ENCODE data around the gene C11orf71. TPM values are rescaled to one million over a fixed set of nuclear protein-coding genes. Genes with fewer than 3 reads are reported as not detected.
A peak's percentile ranks its signal among the peaks of the same experiment; 100 is the strongest.

Gene C11orf71, protein sequence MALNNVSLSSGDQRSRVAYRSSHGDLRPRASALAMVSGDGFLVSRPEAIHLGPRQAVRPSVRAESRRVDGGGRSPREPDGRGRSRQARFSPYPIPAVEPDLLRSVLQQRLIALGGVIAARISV
- 1 to 10 TPM; 7.3 to 7.6 TPM for total RNA-seq

DNA sequence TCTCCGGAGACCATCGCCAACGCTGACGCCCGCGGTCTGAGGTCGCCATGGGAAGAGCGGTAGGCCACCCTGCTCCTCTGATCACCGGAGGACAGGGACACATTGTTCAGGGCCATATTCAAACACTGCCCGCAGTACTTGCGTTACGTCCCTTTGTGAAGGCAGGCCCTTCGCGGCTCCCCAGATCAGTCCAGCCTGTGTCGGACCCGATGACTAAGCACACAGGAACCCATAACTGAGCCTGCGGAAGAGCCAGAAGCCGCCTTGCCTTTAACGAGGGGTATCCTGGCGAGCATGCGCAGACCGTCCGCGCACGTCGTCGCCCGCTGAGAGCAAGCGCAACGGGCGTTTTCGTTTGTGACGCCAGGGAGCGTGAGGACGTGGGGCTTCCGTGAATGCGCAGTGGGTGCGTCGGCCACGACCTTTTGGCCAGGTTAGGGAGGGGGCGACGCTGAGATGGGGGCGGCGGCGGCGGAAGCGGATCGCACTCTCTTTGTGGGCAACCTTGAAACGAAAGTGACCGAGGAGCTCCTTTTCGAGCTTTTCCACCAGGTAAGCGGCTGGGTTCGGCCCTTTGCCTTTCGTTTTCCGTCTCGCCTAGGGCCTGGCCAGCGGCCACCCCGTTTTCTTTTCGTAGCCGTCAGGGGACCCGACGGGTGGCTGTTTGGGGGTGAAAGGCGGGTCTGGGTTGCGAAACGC, at the start of gene C11orf71, which contains the start of gene RBM7:
Gene C11orf71, minus strand, starts transcription at position 296 of the 699 bp plus-strand sequence. Its CDS starts 180 bp downstream, at position 116.
Gene RBM7, plus strand, starts transcription at position 451 of the 699 bp plus-strand sequence. Its CDS starts 6 bp downstream, at position 457.
- DNase-seq = peak; percentile 98
- POLR2A ChIA-PET = interaction anchor here (0.6 to 2.0 kb wide), 6 partner anchors 10 to 217 kb away, joined by 3 to 31 read pairs (median 4); partner anchors contain the start of gene REXO2
- Mint-ChIP-seq H3K36me3 (ENCODE audit: low read depth) (peaks cover 48% of the 10 kb centered on the region), H3K4me3 (peak within 1 kb of the TSS; percentile 95), H3K27me3 (no peaks in the 10 kb centered on the region), H3K9me3 (no peaks in the 10 kb centered on the region), H3K4me1 (peaks cover 41% of the 10 kb centered on the region), H3K27ac (peak within 1 kb of the TSS; percentile 97)
- CTCF ChIA-PET = interaction anchor here (1.0 kb wide), 2 partner anchors 28 to 39 kb away, joined by 3 read pairs; partner anchors contain the start of gene REXO2

DNA sequence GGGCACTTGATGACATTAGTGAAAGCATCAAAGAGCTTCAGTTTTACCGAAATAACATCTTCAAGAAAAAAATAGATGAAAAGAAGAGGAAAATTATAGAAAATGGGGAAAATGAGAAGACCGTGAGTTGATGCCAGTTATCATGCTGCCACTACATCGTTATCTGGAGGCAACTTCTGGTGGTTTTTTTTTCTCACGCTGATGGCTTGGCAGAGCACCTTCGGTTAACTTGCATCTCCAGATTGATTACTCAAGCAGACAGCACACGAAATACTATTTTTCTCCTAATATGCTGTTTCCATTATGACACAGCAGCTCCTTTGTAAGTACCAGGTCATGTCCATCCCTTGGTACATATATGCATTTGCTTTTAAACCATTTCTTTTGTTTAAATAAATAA, 49.5 kb upstream of the C11orf71 start:
- H3K4me3 Mint-ChIP-seq = no peak overlapping the region
- H3K9me3 Mint-ChIP-seq = no peaks in the 10 kb centered on the region
- POLR2A ChIA-PET = interaction anchor here (2.2 kb wide), 1 partner anchor 9 kb away, joined by 4 read pairs; no protein-coding TSS in a partner anchor
- DNase-seq = no peak
- CTCF ChIA-PET = no interaction called here
- peaks cover 56% of the 10 kb centered on the region for H3K36me3 Mint-ChIP-seq (ENCODE audit: low read depth)
- no peak overlapping the region for H3K27ac Mint-ChIP-seq
- no peaks in the 10 kb centered on the region for H3K4me1 Mint-ChIP-seq
- no peaks in the 10 kb centered on the region for H3K27me3 Mint-ChIP-seq

DNA sequence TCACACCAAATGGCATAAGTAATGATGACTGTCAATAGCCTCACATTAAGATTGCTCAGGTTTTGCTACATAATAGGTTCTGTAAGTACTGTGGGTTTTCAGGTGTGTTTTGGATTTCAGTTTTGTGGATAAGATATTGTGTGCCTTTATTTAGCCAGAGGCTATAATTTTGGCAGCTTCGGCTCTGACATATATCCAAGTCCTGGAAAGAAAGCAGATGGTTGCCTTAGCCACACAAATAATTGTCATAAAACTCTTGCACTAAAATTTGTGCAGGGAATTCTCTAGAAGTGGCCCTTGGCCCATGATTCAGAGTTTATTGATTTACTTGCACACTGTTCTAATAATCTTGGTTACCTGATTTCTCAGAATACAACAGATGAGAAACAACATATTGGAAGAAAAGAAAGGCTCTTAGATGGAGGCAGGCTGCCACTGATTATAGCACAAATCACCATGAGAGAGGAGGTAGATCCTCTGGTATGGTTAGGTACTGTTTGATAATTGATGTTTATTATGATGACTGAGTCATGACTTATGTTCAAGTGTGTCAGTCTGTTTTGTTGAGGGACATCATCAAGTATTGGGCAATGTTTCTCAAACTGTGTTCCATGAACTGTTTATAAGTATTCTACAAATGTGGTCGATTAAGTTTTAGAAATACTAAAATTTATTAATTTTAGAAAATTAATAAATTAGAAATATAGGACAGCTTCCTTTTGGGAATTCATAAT, 48.6 kb upstream of the C11orf71 start:
- no peak overlapping the region for H3K27ac Mint-ChIP-seq
- H3K4me3 Mint-ChIP-seq = no peak overlapping the region
- POLR2A ChIA-PET = interaction anchor here (2.2 kb wide), 1 partner anchor 8 kb away, joined by 4 read pairs; no protein-coding TSS in a partner anchor
- no peaks in the 10 kb centered on the region for H3K27me3 Mint-ChIP-seq
- DNase-seq = no peak
- H3K36me3 Mint-ChIP-seq (ENCODE audit: low read depth) = peaks cover 66% of the 10 kb centered on the region
- CTCF ChIA-PET = no interaction called here
- no peaks in the 10 kb centered on the region for H3K4me1 Mint-ChIP-seq
- no peaks in the 10 kb centered on the region for H3K9me3 Mint-ChIP-seq

DNA sequence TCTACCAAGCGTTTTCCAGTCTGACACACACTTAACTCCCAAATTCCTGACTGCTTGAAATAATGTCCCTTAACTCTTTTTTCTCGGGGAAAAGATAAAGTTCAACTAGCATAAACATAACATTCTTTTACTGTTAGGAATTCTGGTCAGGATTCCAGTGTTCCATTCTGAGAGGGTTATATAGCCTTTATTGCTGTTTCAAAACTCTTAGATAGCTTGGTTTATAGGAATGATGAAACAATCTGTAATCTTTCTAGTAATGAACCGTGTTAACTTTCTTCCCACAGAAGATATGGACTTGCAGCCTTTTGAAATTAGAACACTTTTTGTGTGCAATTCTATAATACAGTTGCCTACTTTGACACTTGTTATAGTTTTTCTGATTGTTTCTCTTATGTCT, 47.6 kb upstream of the C11orf71 start:
- H3K36me3 Mint-ChIP-seq (ENCODE audit: low read depth) = peaks cover 65% of the 10 kb centered on the region

DNA sequence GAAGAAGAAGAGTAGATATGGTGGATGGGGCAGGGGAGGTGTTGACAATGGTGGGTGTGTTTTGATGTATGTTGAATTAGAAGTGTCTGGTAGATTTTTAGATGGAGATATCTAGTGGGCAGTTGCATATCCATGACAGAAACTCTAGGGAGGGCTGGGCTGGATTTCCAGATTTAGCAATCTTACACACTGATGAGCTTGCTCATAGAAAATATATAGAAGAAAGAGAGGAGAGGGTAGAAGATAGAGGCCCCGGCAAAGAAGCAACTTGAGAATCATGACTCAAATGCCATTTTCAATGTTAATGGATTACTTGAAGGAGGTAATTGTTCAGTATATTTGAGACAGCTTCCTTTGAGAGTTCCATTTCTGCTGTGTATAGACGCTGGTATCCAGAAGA, 47.1 kb upstream of the C11orf71 start:
- no peak overlapping the region for H3K27ac Mint-ChIP-seq
- no peak for DNase-seq
- peaks cover 64% of the 10 kb centered on the region for H3K36me3 Mint-ChIP-seq (ENCODE audit: low read depth)
- no peaks in the 10 kb centered on the region for H3K9me3 Mint-ChIP-seq
- POLR2A ChIA-PET = no interaction called here
- no peak overlapping the region for H3K4me3 Mint-ChIP-seq
- no peaks in the 10 kb centered on the region for H3K4me1 Mint-ChIP-seq
- H3K27me3 Mint-ChIP-seq = no peaks in the 10 kb centered on the region
- CTCF ChIA-PET = no interaction called here

More for the DNA sequence above, 47.6 kb upstream of the C11orf71 start:
- Mint-ChIP-seq H3K4me1 (no peaks in the 10 kb centered on the region), H3K27me3 (no peaks in the 10 kb centered on the region), H3K27ac (no peak overlapping the region), H3K4me3 (no peak overlapping the region), H3K9me3 (no peaks in the 10 kb centered on the region)
- ChIA-PET CTCF (no interaction called here), POLR2A (no interaction called here)
- no peak for DNase-seq

DNA sequence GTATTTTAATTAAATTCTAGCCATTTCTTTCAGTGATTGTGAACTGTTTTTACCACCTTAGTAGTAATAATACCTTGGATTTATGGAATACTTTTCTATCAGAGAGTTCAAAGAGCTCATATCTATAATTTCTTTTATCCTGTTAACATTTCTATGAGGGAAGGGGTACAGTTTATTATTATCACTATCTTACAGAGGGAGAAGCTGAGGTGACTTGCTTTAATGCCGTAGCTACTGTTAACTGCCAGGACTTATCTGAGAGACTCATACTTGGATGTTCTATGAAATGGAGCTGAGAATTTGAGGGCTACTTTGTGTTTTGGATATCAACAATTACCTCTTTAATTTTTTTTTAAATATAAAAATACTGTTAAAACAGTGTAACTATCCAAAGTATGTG, 42.2 kb upstream of the C11orf71 start:
- no peak overlapping the region for H3K27ac Mint-ChIP-seq
- H3K4me3 Mint-ChIP-seq = no peak overlapping the region
- POLR2A ChIA-PET = interaction anchor here (1.6 kb wide), 1 partner anchor 42 kb away, joined by 3 read pairs; the partner anchor contains the start of genes C11orf71 and RBM7

DNA sequence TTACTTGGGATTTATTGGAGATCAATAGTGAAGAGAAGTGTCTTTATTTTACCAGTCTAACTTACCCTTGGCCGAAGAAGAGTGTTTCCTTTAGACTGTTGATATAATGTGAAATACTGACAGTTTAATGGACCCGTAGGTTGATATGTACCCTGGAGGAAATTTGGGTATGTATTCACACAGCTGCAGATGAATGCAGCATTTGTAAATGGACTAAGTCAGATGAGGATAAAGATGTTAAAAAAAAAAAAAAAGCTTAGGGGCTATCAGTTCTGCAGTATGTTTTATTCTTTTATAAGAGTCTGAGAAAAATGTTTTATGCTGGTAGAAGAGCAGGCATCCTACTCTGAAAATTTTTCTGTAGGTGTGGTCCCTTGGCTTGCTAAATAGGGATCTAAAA, 41.6 kb upstream of the C11orf71 start:
- no peak overlapping the region for H3K27ac Mint-ChIP-seq
- DNase-seq = no peak
- H3K9me3 Mint-ChIP-seq = no peaks in the 10 kb centered on the region
- H3K4me1 Mint-ChIP-seq = peaks cover 34% of the 10 kb centered on the region
- ChIA-PET CTCF (interaction anchor here (1.1 kb wide), 1 partner anchor 102 kb away, joined by 3 read pairs; no protein-coding TSS in a partner anchor), POLR2A (no interaction called here)
- no peaks in the 10 kb centered on the region for H3K27me3 Mint-ChIP-seq
- H3K4me3 Mint-ChIP-seq = no peak overlapping the region
- peaks cover 54% of the 10 kb centered on the region for H3K36me3 Mint-ChIP-seq (ENCODE audit: low read depth)

More for the DNA sequence above, 42.2 kb upstream of the C11orf71 start:
- Mint-ChIP-seq H3K9me3 (no peaks in the 10 kb centered on the region), H3K4me1 (peaks cover 34% of the 10 kb centered on the region), H3K27me3 (no peaks in the 10 kb centered on the region), H3K36me3 (ENCODE audit: low read depth) (peaks cover 60% of the 10 kb centered on the region)
- CTCF ChIA-PET = interaction anchor here (1.1 kb wide), 1 partner anchor 102 kb away, joined by 3 read pairs; no protein-coding TSS in a partner anchor
- no peak for DNase-seq

DNA sequence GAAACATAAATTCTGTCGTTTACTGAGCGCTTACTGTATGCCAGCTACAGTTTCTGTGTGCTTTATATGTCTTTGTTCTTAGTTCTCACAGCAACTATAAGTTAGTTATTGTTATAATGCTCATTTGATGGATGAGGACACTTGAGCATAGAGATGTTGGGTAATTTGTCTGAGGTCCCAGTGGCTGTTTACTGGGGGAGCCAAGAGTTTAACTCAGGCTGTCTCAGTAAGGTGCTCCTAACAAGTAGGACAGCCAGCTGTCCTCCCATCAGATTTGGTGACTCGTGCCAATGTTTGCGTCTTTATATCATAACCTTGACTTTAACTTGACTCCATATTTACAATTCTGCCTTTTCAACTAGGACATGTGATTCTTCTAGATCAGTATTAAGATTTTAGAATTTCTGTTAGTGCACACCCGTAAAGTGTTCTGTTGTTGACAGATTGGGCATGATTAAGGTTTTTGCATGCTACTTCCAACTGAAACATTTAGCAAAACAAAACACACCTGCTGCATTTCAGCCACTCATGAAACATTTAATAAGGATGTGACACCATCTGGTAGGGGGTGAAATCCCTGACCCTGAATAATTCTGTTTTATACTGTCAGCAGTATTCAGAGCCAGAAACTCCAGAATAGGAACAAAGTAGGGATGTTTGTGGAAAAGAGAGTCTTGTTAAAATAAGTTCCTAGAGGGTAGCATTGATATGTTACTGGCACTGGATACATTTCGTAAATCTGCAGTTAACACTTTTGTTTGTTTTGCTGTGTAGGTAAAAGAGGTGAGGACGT, 40.9 kb upstream of the C11orf71 start:
- Mint-ChIP-seq H3K27ac (no peak overlapping the region), H3K27me3 (no peaks in the 10 kb centered on the region), H3K36me3 (ENCODE audit: low read depth) (peaks cover 48% of the 10 kb centered on the region), H3K4me1 (peaks cover 34% of the 10 kb centered on the region), H3K9me3 (no peaks in the 10 kb centered on the region), H3K4me3 (peak overlapping the region; percentile 45)
- POLR2A ChIA-PET = interaction anchor here (1.4 to 2.6 kb wide), 2 partner anchors 9 to 41 kb away, joined by 4 to 31 read pairs; partner anchors contain the start of genes C11orf71 and RBM7
- DNase-seq = no peak
- CTCF ChIA-PET = no interaction called here

DNA sequence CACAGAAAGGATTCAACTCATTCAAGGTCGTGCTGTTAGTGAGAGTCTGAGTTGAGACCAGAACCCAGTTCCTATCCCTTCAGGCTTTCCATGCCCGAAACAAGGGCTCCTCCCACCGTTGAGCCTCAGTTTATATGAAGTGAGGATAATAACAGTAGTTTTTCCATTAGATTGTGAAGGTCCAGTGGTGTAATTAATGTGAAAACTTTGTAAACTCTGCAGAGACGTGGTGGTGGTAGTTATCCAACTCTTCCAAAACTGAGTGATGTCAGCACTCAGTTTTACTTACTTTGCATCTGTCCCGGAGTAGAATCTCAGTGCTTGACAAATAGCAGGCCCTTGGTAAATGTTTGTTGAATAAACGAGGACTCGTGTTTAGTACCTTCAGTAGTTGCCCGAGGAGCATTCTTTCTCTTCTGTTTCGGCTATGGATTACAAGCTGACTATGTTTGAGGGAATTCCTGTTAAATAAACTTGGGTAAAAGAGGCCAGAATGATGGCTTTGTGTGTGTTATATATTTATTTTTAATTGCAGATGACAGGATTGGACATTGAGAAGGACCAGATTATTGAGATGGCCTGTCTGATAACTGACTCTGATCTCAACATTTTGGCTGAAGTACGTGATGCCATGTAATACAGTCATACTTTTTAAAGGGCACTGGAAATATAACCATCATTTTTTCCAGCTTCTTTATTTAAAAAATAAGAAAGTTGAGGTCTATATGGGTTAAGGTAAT, 40.0 kb upstream of the C11orf71 start:
- Mint-ChIP-seq H3K4me1 (peaks cover 34% of the 10 kb centered on the region), H3K9me3 (no peaks in the 10 kb centered on the region), H3K36me3 (ENCODE audit: low read depth) (peaks cover 41% of the 10 kb centered on the region), H3K4me3 (peak overlapping the region; percentile 93), H3K27me3 (no peaks in the 10 kb centered on the region), H3K27ac (peak overlapping the region; percentile 79)
- POLR2A ChIA-PET = interaction anchor here (1.4 to 2.6 kb wide), 2 partner anchors 10 to 40 kb away, joined by 4 to 31 read pairs; partner anchors contain the start of genes C11orf71 and RBM7
- no peak for DNase-seq
- CTCF ChIA-PET = no interaction called here

DNA sequence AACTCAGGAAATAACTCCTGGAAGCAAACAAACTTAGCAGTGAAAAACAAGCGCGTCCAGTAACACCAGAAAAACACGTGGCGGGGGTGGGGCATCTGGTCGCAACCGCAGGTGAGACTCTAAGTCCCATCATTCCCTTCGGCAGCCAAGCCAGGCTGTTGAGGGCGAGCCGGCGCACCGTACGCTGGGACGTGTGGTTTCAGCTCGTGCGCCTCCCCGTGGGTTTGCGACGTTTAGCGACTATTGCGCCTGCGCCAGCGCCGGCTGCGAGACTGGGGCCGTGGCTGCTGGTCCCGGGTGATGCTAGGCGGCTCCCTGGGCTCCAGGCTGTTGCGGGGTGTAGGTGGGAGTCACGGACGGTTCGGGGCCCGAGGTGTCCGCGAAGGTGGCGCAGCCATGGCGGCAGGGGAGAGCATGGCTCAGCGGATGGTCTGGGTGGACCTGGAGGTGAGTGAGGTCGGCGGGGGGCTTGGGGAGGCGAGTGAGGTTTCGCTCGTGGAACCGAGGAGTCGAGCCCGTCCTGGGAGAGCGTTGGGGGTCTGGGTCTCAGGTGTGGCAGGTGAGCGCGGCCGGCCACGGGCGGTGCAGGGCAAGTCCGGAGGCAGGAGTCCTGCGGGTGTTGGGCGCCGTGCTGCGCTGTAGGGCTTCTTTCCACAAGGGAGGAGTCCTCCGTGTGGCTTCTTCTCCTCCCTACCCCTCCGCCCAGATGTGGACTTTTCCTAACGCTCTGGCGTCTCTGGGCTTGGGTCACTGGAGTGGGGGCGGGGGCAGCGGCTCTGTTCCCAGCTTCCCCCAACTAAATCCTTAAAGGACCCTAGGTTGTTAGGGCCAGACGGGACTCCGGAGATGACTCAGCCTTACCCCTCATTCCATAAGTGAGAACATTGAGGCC, 39.2 kb upstream of the C11orf71 start, which contains the start of gene REXO2:
Gene REXO2, plus strand, starts transcription at position 239 of the 892 bp plus-strand sequence. Its CDS starts 62 bp downstream, at position 301.
- peak within 1 kb of the TSS; percentile 93 for H3K4me3 Mint-ChIP-seq
- ChIA-PET POLR2A (interaction anchor here (0.7 to 2.6 kb wide), 4 partner anchors 10 to 41 kb away, joined by 3 to 31 read pairs (median 4); partner anchors contain the start of genes C11orf71 and RBM7), CTCF (interaction anchor here (0.7 to 1.6 kb wide), 4 partner anchors 23 to 264 kb away, joined by 3 read pairs; partner anchors contain the start of genes C11orf71 and RBM7)
- H3K4me1 Mint-ChIP-seq = peaks cover 34% of the 10 kb centered on the region
- H3K36me3 Mint-ChIP-seq (ENCODE audit: low read depth) = peaks cover 34% of the 10 kb centered on the region
- H3K27ac Mint-ChIP-seq = peak within 1 kb of the TSS; percentile 79
- DNase-seq = peak; percentile 96
- no peaks in the 10 kb centered on the region for H3K9me3 Mint-ChIP-seq
- H3K27me3 Mint-ChIP-seq = no peaks in the 10 kb centered on the region

DNA sequence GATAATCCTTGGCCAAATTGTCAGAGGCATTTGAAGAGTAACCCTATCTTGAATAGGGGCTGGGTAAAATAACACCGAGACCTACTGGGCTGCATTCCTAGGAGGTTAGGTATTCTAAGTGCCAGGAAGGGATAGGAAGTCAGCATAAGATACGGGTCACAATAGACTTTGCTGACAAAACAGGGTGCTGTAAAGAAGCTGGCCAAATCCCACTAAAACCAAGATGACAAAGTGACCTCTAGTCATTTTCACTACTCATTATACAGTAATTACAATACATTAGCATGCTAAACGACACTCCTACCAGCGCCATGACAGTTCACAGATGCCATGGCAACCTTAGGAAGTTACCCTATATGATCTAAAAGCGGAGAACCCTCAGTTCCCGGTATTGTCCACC, 38.0 kb upstream of the C11orf71 start:
- Mint-ChIP-seq H3K4me1 (peaks cover 34% of the 10 kb centered on the region), H3K4me3 (no peak overlapping the region), H3K27me3 (no peaks in the 10 kb centered on the region), H3K36me3 (ENCODE audit: low read depth) (peaks cover 22% of the 10 kb centered on the region), H3K27ac (no peak overlapping the region), H3K9me3 (no peaks in the 10 kb centered on the region)
- ChIA-PET CTCF (interaction anchor here (0.7 to 1.6 kb wide), 3 partner anchors 38 to 265 kb away, joined by 3 read pairs; partner anchors contain the start of genes C11orf71 and RBM7), POLR2A (interaction anchor here (0.7 to 2.6 kb wide), 3 partner anchors 36 to 40 kb away, joined by 3 to 31 read pairs (median 3); partner anchors contain the start of genes C11orf71 and RBM7)
- no peak for DNase-seq
